Measurements from ENCODE around the gene ZNF184. TPM values are rescaled to one million over a fixed set of nuclear protein-coding genes. Genes with fewer than 3 reads are reported as not detected.
"Not testable (repeated sequence)": the region's sequence is repeated elsewhere in the genome, so short reads cannot be mapped to it uniquely, and the experiment has no call there.

ZNF184 gene
- total and polyA plus RNA-seq, 2 donors (not counting 1 experiment from before 2014, with no cell fraction given), result 5.2 to 9.4 TPM

GRCh38 chr6:27428502-27428901 lies 44.4 kb downstream of the ZNF184 start:
- Histone ChIP-seq H2AFZ (ENCODE audit: low read length) (no peak overlapping the region), H3K36me3 (ENCODE audit: control insufficient read depth, insufficient read depth, low read length) (no peaks in the 10 kb centered on the region), H3K4me3 (replicated peaks in 1 of 4; ENCODE audit: control extremely low read depth in 1 of 4, insufficient read depth in 1 of 4, low read depth in 3 of 4, low read length in 4 of 4) (no peak overlapping the region), H4K20me1 (ENCODE audit: control insufficient read depth, extremely low read depth, insufficient read depth, low read length) (no peaks in the 10 kb centered on the region), H3K9ac (ENCODE audit: insufficient read depth, low read length) (no peak overlapping the region), H3K4me1 (ENCODE audit: control insufficient read depth, extremely low read depth, insufficient read depth, low read length) (no peaks in the 10 kb centered on the region), H3K9me3 (ENCODE audit: control insufficient read depth, insufficient read depth, low read depth, low read length) (no peaks in the 10 kb centered on the region), H3K4me2 (ENCODE audit: extremely low read depth, insufficient read depth, low read length) (no peak overlapping the region), H3K79me2 (ENCODE audit: control insufficient read depth, insufficient read depth, low read length) (no peaks in the 10 kb centered on the region), H3K27ac (ENCODE audit: insufficient read depth, low read length) (no peak overlapping the region), H3K27me3 (ENCODE audit: control insufficient read depth, insufficient read depth, low read length) (no peaks in the 10 kb centered on the region)
- TF ChIP-seq CTCF (conservative IDR thresholded peaks at IDR 0.05 in 1 of 2, IDR thresholded peaks at IDR 0.05 in 1 of 2; ENCODE audit: low read depth in 1 of 2, low read length in 2 of 2) (no peak), EZH2 (IDR thresholded peaks at IDR 0.05; ENCODE audit: low read length, missing control alignments) (no peak)
- no peak for DNase-seq (ENCODE audit: low read depth in 2 of 2)

GRCh38 chr6:27426045-27426620 lies 46.8 kb downstream of the ZNF184 start:
- Histone ChIP-seq H3K9ac (ENCODE audit: insufficient read depth, low read length) (no peak overlapping the region), H3K27ac (ENCODE audit: insufficient read depth, low read length) (no peak overlapping the region), H3K79me2 (ENCODE audit: control insufficient read depth, insufficient read depth, low read length) (no peaks in the 10 kb centered on the region), H3K4me2 (ENCODE audit: extremely low read depth, insufficient read depth, low read length) (no peak overlapping the region), H4K20me1 (ENCODE audit: control insufficient read depth, extremely low read depth, insufficient read depth, low read length) (no peaks in the 10 kb centered on the region), H3K4me3 (replicated peaks in 1 of 4; ENCODE audit: control extremely low read depth in 1 of 4, insufficient read depth in 1 of 4, low read depth in 3 of 4, low read length in 4 of 4) (no peak overlapping the region), H3K27me3 (ENCODE audit: control insufficient read depth, insufficient read depth, low read length) (no peaks in the 10 kb centered on the region), H3K9me3 (ENCODE audit: control insufficient read depth, insufficient read depth, low read depth, low read length) (no peaks in the 10 kb centered on the region), H3K36me3 (ENCODE audit: control insufficient read depth, insufficient read depth, low read length) (no peaks in the 10 kb centered on the region), H3K4me1 (ENCODE audit: control insufficient read depth, extremely low read depth, insufficient read depth, low read length) (no peaks in the 10 kb centered on the region), H2AFZ (ENCODE audit: low read length) (no peak overlapping the region)
- no peak for DNase-seq (ENCODE audit: low read depth in 2 of 2)
- TF ChIP-seq EZH2 (IDR thresholded peaks at IDR 0.05; ENCODE audit: low read length, missing control alignments) (no peak), CTCF (conservative IDR thresholded peaks at IDR 0.05 in 1 of 2, IDR thresholded peaks at IDR 0.05 in 1 of 2; ENCODE audit: low read depth in 1 of 2, low read length in 2 of 2) (no peak)

GRCh38 chr6:27424851-27425250 lies 48.1 kb downstream of the ZNF184 start:
- not testable (repeated sequence) for H4K20me1 ChIP-seq (ENCODE audit: control insufficient read depth, extremely low read depth, insufficient read depth, low read length); H3K27me3 ChIP-seq (ENCODE audit: control insufficient read depth, insufficient read depth, low read length); H3K4me1 ChIP-seq (ENCODE audit: control insufficient read depth, extremely low read depth, insufficient read depth, low read length); H3K27ac ChIP-seq (ENCODE audit: insufficient read depth, low read length); H3K36me3 ChIP-seq (ENCODE audit: control insufficient read depth, insufficient read depth, low read length); H3K79me2 ChIP-seq (ENCODE audit: control insufficient read depth, insufficient read depth, low read length); DNase-seq (ENCODE audit: low read depth in 2 of 2); H3K4me2 ChIP-seq (ENCODE audit: extremely low read depth, insufficient read depth, low read length); H3K9me3 ChIP-seq (ENCODE audit: control insufficient read depth, insufficient read depth, low read depth, low read length); H3K4me3 ChIP-seq (replicated peaks in 1 of 4; ENCODE audit: control extremely low read depth in 1 of 4, insufficient read depth in 1 of 4, low read depth in 3 of 4, low read length in 4 of 4); H2AFZ ChIP-seq (ENCODE audit: low read length); H3K9ac ChIP-seq (ENCODE audit: insufficient read depth, low read length)
